ENCODE data around the gene PAX2. TPM values are rescaled to one million over a fixed set of nuclear protein-coding genes. Genes with fewer than 3 reads are reported as not detected.

The PAX2 gene
- total RNA-seq, 1 experiment from 2014 or later: not detected

DNA sequence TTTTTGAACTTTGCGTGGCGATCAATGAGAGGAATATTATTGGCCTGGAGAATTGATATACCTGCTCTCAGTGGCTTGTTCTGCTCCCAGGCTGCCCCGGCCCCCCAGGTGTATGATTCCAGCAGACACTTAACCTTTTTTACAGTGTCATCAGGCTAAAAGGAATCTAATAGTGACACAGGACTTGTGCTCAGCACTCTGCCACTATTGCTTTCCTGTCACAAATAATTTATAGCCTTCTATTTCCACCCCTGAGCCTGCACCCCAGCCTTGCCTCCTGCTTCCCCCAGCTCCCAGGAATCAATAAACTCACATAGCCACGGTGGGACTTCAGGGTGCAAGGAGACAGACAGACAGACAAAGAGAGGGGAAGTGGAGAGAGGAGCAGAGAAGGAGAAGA, 28.3 kb downstream of the PAX2 start:
- no peak for DNase-seq (ENCODE audit: low read depth, low spot score)
- in situ Hi-C loops (cut with HindIII; ENCODE audit: low pct_unique_long_range_greater_than_20kb, low sequenced_read_pairs): no loop called here

DNA sequence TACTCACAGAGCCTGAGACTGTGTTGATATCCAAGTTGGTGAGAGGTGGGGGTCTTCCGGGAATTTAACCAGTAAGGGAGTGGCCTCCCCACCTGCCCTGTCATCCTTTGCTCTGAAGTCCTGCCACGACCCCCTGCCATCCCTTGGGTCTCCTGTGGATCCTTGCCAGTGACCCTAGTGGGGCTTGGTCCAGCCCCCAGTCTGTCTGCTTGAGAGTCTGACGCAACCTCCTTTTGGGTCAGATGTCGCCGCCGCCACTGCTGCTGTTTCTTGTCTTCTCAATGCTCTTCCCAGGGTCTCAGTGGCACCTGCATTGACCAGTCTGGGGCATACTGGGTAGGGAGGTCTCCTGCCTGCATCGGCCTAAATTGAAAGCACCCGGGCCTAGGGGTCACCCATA, 28.8 kb downstream of the PAX2 start:
- in situ Hi-C loops (cut with HindIII; ENCODE audit: low pct_unique_long_range_greater_than_20kb, low sequenced_read_pairs): no loop called here
- DNase-seq (ENCODE audit: low read depth, low spot score): no peak

DNA sequence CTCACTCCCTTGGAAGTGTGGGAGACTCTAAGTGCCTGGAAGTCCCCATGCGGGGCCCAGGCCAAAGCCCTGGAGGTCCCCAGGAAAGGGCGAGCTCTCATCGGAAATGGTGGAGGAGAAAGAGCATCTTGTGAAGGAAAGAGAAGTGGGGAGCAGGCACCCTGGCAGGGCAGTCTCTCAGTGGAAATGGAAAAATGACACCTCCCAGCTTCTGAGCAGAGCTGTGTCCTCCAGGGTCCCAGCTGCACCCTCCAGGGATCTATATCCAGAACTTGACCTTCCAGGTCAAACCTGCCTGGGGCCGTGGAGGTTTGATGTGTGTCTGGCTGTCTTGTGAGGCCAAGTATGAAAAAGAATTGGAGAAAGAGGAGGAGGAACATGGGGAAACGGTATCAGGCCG, 29.5 kb downstream of the PAX2 start:
- in situ Hi-C loops (cut with HindIII; ENCODE audit: low pct_unique_long_range_greater_than_20kb, low sequenced_read_pairs): no loop called here
- DNase-seq (ENCODE audit: low read depth, low spot score): no peak

DNA sequence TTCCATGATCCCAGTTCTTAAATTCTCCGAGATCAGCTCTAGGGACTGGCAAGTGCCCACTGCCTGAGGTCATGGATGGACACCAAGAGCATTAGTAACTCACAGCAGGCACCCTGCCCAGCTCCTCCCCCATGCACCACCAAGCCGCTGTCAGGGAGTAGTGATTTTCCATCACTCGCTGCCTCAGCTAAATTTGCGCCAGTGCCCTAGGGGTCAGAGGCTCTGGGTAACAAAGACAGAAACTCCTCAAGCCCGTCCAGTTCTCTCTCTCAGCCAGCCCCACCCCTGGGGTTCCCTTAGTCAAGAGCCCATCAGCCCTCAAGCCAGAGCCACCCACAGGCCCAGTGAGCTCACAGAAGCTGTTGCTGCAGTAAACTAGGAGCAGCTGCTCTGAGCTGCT, 30.0 kb downstream of the PAX2 start:
- in situ Hi-C loops (cut with HindIII; ENCODE audit: low pct_unique_long_range_greater_than_20kb, low sequenced_read_pairs): no loop called here
- DNase-seq (ENCODE audit: low read depth, low spot score): no peak

DNA sequence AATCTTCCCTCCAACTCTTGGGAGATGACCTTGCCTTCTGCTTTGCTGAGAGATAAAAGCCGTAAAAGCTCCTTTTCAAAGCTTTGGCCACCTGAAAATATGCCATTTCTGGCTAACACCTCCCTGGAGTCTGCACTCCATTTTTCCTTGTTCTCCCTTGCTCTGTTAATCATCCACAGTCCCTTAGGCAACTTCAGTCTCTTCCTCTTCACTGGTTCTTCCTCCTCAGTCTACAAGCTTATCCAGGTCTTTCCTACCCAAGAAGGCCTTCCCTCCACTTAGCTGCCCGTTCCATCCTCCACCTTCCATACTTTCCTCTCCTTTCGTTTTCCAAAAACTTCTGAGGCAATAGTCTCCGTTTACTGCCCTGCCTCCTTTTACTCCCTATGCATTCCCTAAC, 30.5 kb downstream of the PAX2 start:
- in situ Hi-C loops (cut with HindIII; ENCODE audit: low pct_unique_long_range_greater_than_20kb, low sequenced_read_pairs): no loop called here
- no peak for DNase-seq (ENCODE audit: low read depth, low spot score)

DNA sequence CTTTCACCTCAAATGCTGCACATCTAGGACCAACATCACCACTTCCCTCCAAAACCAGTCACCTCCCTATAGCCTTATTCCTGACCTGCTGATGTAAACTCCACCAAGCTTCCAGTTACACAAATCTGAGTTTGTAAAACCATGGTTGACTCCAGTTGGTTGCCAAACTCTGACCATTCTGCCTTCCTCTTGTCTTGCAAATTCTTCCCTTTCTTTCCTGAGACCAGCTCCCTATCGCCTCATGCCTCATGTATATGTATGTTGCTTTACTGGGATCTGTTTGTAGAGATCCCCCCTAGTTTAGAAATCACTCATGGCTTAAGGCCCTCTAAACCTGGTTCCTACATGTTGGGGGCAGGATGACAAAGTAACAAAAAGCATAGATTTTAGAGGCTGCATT, 31.3 kb downstream of the PAX2 start:
- no peak for DNase-seq (ENCODE audit: low read depth, low spot score)
- in situ Hi-C loops (cut with HindIII; ENCODE audit: low pct_unique_long_range_greater_than_20kb, low sequenced_read_pairs): no loop called here

DNA sequence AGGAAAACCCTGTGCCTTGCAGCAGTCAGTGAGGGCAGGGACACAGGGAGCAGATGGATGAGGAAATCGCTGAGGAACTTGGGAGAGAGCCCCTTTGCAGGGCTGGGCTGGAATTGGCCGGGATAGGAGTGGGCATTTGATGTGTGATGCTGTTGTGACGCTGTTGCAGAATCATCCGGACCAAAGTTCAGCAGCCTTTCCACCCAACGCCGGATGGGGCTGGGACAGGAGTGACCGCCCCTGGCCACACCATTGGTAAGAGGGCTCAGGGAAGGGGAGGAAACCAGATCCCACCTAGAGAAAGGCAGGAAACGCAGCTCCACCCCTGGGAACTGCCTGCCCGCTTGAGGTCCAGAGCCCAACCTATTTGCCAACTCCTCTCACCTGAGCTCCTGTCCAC, 33.9 kb downstream of the PAX2 start:
- DNase-seq (ENCODE audit: low read depth, low spot score): no peak
- in situ Hi-C loops (cut with HindIII; ENCODE audit: low pct_unique_long_range_greater_than_20kb, low sequenced_read_pairs): no loop called here

DNA sequence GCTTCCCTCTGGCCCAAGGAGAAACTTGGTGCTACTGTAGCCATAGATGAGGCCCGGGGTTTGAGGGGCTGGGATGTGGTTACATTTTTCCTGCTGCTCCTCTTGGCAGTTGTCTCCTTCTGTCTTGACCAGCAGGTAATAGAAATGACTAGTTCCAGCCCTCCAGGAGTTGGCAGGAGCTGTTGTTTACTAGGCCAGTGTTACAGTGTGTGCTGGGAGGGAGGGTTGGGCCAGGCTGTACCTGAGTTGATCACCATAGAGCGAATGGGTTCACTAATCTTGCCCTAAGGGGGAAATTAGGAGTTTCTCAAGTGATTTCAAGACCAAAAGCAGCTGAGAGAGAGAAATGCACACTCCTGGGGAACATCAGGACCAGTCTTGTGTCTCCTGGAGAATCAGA, 34.9 kb downstream of the PAX2 start:
- in situ Hi-C loops (cut with HindIII; ENCODE audit: low pct_unique_long_range_greater_than_20kb, low sequenced_read_pairs): no loop called here

DNA sequence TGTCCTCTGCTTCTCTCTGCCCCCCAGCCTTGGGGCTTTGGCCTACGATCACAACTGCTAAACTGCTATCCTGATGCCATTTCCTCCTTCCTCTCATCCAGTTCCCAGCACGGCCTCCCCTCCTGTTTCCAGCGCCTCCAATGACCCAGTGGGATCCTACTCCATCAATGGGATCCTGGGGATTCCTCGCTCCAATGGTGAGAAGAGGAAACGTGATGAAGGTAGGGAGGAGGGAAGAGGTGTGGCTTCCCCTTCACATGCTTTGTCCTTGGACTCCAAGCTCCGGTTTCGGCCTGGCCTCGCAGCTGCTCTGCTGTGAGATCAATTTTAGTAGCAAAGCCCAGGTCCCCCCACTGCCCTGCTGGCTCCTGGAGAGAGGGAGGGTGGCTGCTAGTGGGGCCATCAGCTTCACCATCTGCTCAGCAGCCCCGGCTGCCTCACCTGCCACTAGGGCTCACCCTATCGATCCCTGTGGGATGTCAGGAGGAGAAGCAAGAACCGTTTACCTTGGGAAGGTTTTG, 35.8 kb downstream of the PAX2 start:
- in situ Hi-C loops (cut with HindIII; ENCODE audit: low pct_unique_long_range_greater_than_20kb, low sequenced_read_pairs): no loop called here
- no peak for DNase-seq (ENCODE audit: low read depth, low spot score)

More for the DNA sequence above, 34.9 kb downstream of the PAX2 start:
- DNase-seq (ENCODE audit: low read depth, low spot score): no peak

DNA sequence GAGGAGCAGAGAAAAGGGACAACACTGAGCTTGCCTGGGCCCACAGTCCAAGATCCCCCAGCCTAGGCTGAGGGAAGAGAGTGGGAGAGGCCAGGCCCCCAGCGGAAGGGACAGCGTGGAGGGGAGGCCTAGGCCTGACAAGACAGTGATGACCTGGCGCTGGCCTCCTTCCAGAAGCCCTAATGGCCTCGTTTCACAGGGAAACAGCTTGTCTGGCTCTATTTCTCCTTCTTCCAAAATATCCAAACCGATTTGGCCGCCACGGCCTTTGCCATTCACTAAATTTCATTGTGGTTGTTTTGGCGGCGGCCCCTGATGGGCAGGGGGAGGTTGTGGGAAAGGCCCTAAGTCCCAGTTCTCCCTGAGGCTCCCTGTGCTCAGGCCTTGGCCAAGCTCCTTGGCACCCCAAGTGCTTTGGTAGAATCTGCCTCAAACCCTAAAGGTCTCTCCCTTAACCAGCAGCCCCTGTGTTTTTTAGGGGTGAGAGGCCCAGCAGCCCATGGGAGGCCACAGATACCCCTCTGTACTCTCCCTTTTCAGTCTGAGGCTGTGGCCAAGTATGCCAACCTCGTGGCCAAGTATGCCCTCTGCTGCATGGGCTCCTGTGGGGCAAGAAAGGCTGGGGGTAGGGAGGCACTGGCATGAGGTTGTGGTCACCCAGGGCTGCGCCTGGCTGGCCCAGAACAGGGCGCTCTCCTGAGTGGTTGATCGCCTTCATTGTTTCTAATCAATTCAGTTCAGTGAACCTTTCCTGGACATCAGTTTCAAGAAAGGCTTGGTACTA, 37.3 kb downstream of the PAX2 start:
- in situ Hi-C loops (cut with HindIII; ENCODE audit: low pct_unique_long_range_greater_than_20kb, low sequenced_read_pairs): no loop called here
- no peak for DNase-seq (ENCODE audit: low read depth, low spot score)

DNA sequence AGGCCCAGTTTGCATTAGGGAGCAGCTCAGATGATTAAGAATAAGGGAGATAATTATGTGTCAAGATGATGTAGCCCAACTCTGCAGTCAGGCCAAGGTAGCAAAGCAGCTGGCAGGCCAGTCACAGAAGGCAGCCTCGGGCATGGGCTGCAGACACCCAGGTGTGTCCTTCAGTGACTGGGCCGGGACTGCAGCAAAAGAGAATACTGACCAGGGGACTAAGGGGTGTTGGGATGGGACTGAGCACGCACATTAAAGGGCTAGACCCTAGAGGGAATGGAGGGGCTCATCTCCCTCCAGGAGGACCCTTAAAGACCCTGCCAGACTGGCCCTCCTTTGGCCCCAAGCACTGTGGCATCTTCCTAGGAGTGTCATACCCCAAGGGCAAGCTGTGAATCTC, 38.7 kb downstream of the PAX2 start:
- in situ Hi-C loops (cut with HindIII; ENCODE audit: low pct_unique_long_range_greater_than_20kb, low sequenced_read_pairs): no loop called here
- DNase-seq (ENCODE audit: low read depth, low spot score): no peak

DNA sequence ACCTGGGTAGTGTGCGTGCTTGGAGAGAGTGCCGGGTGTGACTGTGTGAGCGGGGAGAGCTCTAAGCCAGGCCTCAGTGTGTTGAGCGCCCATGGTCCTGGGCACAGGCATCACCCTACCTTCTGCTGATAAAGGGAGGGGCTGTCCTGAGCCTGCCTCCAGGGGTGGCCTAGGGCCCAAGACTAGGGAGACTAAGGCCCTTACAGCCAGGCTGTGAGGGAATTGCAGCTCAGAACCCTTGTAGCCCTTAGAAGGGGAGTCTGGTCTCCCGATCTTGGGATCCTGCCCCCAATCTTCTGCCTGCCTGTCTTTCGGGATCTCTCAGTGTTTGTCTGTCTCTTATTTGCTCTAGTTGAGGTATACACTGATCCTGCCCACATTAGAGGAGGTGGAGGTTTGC, 41.2 kb downstream of the PAX2 start:
- no peak for DNase-seq (ENCODE audit: low read depth, low spot score)
- in situ Hi-C loops (cut with HindIII; ENCODE audit: low pct_unique_long_range_greater_than_20kb, low sequenced_read_pairs): no loop called here

DNA sequence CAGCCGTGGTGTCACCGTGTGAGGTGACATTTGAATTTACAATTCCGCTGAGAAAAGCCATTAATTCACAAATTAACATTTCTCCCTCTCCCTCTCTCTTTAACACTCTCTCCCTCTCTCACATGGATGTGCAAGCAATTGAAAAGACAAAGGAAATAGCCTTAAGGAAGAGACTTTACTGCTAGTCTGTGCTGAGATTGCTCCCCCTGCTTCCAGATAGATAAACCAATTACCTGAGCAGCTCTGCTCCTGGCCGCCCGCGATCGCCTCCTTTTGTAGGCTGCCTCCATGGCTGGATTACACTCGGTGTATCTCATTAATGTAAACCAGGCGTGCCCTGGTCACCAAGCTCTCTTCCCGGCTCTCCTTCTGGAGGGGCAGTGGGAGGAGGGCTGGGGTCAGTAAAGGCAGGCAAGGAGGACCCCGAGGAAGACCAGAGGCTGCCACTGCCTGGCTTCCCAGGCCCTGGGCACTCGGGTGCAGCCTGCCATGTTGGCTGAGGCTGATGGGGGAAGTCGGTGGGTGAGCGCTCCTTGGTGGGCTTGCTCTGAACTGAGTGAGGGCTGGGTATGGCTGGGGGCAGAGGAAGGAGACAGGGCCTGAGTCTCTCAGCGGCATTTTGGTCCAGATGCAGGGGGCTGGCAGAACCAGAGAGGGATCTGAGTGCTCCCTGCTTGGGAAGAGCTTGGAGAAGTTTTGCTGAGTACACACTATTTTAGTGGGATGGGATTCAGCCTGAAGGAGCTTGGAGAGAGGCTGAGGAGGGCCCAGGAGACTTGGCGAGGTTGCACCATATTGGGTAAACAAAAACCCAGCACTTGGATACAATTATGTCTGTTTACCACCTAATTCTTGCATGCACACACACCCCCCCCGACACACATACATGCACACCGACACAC, 42.9 kb downstream of the PAX2 start:
- in situ Hi-C loops (cut with HindIII; ENCODE audit: low pct_unique_long_range_greater_than_20kb, low sequenced_read_pairs): no loop called here

DNA sequence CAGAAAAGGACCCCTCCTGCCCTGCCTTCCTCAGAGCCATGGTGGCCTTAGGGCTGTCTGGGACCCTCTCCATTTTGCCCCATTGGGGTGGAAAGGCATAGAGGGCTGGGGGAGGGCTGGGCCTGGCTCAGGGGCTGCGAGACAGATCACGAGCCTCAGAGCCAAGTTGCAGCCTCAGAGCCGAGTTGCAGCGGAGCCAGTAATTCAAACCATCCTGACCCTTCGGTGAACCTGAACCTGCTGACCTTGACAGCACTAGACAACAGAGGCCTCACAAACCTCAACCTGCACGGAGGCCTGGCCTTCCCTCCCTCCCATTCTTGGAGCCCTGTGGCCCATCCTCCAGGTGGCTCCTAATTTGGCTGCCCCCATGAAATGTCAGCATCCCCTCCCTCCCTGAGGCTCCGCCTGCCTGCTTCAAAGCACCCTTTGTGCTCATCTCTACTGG, 45.4 kb downstream of the PAX2 start:
- DNase-seq (ENCODE audit: low read depth, low spot score): no peak
- in situ Hi-C loops (cut with HindIII; ENCODE audit: low pct_unique_long_range_greater_than_20kb, low sequenced_read_pairs): no loop called here

More for the DNA sequence above, 42.9 kb downstream of the PAX2 start:
- DNase-seq (ENCODE audit: low read depth, low spot score): no peak

DNA sequence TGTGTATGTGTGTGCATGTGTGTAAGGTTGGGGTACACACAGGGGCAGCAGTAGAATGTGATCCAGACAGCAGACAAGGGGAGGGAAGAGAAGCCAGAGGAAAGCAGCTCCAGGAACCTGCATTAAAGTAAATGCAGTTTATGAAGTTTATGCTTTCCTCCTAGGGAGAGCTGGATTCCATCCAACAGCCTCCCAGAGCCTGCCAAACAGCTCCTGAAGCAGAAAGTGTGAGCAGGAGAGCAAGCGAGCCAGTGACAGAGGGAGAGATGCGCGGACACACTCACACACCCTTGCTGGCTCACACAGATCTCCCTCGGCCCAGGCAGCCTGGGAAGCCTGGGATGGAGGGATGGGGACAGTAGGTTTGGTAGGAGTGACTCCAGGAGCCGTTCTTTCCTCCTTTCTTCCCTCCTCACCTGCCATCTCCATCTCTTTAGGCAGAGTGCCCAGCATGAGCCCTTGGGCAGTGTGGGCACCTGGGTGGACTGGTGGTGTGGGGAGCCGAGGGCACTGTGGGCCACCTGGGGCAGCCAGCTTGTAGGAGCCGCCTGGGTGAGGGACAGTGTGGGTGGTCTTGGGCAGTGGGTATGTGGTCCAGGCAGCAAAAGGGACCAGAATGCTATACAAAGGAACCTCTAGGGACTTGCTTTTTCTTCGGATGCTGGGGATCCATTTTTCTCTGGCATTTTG, 46.1 kb downstream of the PAX2 start:
- no peak for DNase-seq (ENCODE audit: low read depth, low spot score)
- in situ Hi-C loops (cut with HindIII; ENCODE audit: low pct_unique_long_range_greater_than_20kb, low sequenced_read_pairs): no loop called here

DNA sequence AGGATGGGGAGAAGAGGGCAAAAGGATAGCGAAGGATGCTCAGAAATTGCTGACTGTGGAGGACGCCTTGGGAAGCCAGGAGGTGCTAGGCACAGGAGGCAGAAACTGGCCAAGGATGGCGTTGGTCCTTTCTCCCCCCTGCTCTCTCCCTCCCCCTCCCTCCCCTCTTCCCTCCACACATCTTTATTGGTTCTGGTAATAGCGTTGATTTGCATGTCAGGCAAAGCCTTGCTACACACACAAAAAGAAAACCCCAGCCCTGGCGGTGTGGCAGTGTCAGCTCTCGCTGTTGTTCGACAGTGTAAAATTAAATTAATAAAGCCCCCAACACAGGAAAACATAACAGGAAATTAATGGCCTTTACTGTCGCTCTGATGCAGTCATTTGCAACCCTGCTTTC, 47.2 kb downstream of the PAX2 start:
- DNase-seq (ENCODE audit: low read depth, low spot score): no peak
- in situ Hi-C loops (cut with HindIII; ENCODE audit: low pct_unique_long_range_greater_than_20kb, low sequenced_read_pairs): no loop called here

DNA sequence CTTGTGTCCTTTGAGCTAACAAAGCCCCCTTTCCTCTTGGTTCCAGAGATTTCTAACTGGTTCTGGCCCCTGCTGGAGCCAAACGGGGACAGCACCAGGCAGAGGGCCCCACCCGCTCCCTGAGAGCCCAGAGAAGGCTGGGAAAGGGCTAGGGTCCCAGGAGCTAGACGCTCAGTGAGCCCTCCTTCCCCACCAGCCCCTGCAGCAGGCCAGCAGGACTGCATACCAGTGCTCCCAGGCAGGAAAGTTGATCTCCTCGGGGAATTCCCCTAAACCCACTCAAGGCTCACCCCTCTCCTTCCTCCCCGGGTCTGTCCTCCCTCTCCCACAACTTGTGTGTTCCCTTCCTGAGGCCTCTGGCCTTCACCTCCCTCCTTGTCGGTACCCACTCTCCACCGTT, 47.7 kb downstream of the PAX2 start:
- no peak for DNase-seq (ENCODE audit: low read depth, low spot score)
- in situ Hi-C loops (cut with HindIII; ENCODE audit: low pct_unique_long_range_greater_than_20kb, low sequenced_read_pairs): no loop called here

DNA sequence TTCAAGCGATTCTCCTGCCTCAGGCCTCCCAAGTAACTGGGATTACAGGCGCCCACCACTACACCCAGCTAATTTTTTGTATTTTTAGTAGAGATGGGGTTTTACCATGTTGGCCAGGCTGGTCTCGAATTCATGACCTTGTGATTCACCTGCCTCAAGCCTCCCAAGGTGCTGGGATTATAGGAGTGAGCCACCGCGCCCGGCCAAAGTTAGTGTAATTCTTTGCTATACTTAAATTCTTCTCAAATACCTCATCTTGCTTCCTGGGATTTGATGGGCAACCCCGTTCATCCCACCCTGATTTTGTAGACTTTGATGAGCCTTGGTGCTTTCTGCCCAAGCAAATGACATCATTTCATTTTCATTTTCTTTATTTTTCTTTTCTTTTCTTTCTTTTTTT, 54.5 kb downstream of the PAX2 start:
- DNase-seq (ENCODE audit: low read depth, low spot score): no peak
- in situ Hi-C loops (cut with HindIII; ENCODE audit: low pct_unique_long_range_greater_than_20kb, low sequenced_read_pairs): no loop called here
